ENCODE measurements around the gene NOX5.

NOX5 gene

DNA sequence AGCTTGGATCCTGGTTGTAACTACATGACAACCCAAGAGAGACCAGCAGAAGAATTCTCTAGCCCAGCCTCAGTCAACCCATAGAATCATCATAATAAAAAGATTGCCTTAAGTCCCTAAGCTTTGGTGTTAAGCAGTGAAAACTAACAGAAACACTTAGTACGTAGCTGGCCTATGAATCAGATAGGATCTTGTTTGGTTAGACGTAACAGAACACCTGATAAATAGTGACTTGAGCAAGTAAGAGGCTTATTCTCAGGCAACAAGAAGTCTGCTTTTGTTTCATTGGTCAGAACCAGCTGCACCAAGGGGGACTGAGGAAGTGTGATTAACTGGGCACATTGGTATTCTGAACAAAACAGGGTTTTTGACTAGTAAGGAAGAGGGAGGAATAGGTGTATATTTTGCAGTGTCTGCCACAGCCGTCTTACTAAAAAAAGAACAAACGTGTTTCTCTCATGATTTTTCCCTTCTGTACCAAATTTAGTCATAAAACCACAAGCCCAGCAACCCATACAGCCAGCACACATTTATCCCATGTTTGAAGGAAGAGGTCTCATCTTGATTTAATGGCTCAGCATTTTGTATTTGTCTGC is 92.6 kb downstream of the NOX5 start:
- no peak for DNase-seq

All from T1000 (cell line).